GM21526 (cell line): ENCODE results near the gene ABCG1.

Experiments
- ATAC-seq: cut with Tn5 transposase; IDR thresholded peaks from one replicate; pipeline ENCODE4 v1.9.1; 2021; ENCODE audit warnings: moderate library complexity; ENCODE audit not compliant: unreplicated experiment, low FRiP score

Gene ABCG1

DNA sequence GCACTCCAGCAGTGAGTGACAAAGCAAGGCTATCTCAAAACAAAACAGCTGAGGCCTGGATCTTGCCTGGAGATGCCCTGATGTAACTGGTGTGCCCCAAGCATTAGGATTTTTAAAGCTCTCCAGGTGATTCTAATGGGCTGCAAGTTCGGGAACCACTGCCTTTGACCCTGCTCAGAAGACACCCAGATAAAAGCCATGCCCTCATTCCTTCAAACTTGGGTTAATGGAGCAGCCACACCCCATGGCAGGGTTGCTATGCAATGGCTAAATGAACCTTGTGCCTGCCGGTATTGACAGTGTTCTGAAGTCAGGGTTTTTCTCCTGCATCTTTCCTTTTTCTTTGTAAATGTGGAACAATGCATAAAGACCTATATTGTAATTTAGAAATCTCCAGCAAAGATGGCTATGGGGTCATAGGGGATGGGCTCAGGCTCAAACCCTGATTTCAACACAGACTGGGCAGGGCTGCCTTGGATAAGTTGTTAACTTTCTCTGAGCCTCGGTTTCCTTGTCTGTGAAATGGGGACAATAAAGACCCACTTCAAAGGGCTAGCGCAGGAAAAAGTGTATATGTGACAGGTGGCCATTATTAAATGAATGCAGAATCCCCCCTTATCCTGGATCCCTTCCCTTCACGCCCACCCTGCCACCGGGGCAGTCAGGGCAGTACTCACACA is 95.8 kb downstream of the ABCG1 start:
- ATAC-seq, result no peak

DNA sequence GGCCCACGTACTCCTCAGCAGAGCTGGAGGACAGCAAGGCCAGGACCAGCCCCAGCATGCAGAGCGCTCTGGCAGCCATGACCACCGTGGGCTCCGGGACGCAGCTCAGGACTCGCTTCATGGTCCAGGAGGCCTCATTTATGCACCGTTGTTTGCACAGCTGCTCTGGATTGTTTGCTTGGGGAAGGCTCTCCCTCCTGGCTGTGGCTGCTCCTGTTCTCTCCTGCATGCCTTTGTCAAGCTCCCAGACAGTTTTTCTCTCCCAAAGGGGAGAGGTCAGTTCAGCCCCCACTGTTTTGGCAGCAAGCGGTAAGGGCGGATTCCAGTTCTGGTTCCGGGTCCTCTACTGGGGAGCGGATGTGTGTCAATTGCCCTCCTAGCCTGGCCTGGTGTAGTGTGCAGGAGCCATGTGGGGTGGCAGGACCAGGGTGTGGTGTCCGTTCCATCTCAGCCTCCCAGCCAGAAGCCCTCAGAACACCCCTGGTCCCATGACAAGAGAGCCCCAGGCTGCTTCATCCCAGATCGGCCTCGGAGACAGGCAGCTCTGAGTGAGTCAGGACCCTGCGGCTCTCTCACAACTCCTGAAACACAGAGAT is 96.5 kb downstream of the ABCG1 start, which contains the start of gene TFF3:
TFF3 (minus strand) TSS at position 114 of the 596 bp plus-strand sequence; CDS start at position 79, 35 bp downstream.
- no peak for ATAC-seq

GRCh38 chr21:42316891-42317290 is 98.0 kb downstream of the ABCG1 start:
- ATAC-seq, result no peak

GRCh38 chr21:42317341-42317741 is 98.4 kb downstream of the ABCG1 start:
- ATAC-seq, result no peak

GRCh38 chr21:42317826-42318746 is 99.1 kb downstream of the ABCG1 start:
- ATAC-seq, result no peak

DNA sequence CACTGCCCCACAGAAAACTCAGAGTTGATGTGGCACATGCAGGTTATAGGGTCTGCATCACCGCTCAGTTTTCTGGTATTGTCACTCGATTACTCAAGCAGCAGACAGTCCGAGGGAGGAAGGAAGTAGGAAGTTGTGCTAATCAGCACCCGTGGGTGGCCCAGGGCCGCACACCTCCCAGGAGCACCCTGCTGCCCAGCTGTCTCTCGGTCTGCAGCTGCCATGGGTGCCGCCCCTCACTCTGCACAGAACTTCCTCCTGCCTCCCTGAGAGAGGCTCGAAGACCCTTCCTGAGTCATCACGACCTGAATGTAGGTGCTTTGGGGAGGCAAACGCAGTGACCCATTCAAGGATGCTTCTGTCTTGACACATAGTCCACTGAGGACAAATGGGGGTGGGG is 100.4 kb downstream of the ABCG1 start:
- no peak for ATAC-seq

DNA sequence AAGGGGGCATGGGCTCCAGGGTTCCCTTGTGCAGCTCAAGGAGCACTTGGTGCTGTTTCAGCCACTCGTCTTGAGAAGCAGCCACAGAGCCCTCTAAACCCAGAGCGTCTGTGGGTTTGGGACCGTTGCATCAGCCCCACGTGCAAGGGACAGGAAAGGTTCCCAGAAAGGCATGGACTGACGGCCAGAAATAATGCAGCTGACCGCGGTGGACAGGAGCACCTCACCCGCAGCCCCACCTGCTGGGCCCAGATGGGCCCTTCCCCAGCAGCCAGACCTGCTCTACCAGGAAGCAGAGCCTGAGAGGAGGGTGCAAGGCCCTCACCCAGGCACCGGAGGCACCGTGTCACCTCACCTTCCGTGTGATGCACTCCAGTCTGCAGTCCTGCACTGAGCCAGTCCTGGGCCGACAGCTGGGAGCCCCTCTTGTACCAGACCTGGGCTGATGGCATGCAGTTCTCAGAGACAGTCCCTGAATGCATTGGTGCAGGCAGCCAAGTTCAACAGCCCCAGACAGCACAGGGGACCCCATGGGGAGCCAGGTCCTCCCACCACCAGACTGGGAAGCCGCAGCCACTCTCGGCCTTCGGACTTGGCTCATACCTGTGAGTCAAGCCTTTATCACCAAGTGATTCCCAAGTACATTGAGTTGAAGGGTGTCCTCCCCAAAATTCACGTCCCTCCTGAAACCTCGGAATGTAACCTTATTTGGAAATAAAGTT is 101.1 kb downstream of the ABCG1 start:
- ATAC-seq, result no peak

- ATAC-seq, result no peak
Observed at GRCh38 chr21:42320791-42321190, 101.9 kb downstream of the ABCG1 start.

DNA sequence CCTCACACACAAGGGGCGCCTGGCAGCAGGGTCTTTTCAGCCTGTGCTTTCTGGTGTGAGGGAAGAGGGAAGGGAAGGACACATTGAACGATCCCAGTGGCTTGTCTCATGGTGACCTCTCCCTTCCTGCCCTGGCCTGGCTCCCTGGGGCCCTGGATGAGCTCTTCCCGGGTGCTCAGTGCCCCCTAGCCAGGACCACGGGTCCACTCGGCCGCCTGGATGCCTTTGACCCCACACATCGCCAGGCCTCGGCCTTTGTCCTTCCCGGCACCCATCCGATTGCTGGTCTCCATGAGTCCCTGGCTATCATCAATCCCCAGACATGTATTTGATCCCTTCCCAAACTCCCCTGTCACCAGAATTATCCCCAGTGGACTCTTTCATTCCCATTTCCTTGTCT is 102.3 kb downstream of the ABCG1 start:
- ATAC-seq, result no peak

GRCh38 chr21:42321845-42322244 is 102.9 kb downstream of the ABCG1 start:
- ATAC-seq, result no peak

DNA sequence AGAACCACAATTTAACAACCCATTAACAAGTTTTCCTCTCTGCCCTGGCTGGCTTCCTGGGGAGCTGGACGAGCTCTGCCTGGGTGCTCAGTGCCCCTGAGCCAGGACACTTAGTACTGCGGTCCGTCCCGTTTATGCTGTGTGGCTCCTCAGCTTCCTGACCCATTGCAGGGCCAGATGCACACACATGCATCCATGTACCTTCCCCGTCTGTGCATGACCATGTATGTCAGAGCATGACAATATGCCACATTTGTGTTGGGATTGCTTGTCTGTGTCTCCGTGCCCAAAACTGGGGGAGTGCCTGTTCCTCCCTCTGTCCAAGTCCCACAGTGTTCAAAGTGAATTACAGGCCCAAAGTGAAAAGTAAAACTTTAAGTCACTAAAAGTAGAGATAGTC is 106.0 kb downstream of the ABCG1 start:
- ATAC-seq, result no peak

- ATAC-seq, result no peak
Observed at GRCh38 chr21:42330380-42331371, 111.7 kb downstream of the ABCG1 start.

- no peak for ATAC-seq
Observed at GRCh38 chr21:42331660-42332059, 112.7 kb downstream of the ABCG1 start.

GRCh38 chr21:42332557-42333317 is 113.8 kb downstream of the ABCG1 start:
- no peak for ATAC-seq

DNA sequence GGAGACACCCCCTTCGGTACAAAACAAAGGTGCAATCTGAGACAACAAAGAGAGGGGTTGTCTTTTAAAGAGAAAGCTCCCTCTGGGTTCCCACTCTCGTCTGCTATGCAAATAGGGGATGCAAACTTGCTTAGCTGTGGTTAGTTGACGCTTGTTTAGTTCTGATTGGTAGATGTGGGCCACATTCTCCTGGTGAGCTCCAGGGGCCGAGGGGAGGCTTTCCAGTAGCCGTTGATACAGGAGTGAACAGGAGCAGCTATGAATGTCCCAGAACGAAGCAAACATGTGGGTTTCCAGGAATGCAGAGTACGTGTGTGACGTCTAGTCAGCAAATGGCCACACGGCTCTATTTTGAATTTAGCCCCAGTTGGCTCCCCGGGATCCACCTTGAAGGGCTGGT is 117.1 kb downstream of the ABCG1 start:
- no peak for ATAC-seq

- ATAC-seq, result no peak
Observed at GRCh38 chr21:42337276-42337675, 118.3 kb downstream of the ABCG1 start.

DNA sequence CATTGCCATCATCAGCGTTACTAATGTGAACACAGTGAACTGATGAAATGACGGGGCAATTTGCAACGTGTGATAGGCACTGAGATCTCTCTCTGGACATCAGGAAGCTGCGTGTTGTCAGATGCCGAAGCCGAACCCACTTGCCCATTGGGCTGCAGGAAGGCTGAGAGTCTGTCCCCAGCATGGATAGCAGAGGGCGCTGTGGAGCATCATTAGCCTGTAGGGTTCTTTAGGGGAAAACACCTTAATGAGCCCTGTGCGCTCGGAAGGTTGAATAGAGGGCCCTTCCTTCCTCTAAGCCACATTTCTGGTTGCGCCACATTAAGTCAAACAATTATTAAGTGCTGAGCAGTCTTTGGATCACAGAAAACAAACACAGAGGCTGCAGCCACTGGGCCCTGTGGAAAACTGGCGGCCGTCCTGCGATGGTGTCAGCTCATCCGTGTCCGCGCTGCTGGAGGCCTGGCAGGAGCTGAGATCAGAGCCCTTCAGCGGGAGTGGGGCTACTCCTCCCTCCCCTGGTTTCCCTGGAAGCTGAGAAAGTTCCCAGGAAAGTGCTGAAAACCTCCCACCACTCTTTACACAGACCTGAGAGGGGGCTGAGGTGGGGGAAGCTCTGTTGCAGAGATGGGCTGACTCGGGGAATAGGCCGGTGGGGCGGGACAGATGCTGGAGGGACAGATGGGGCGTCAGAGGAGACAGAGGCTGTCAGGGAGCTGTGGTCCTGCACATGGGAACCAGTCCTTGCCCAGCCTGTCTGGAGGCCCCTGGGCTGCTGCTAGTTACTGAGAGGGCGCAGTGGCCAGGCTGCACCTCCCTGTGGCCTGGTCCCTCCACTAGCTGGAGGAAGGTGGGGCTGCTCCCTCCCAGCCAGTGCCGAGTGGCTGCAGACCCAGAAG is 119.1 kb downstream of the ABCG1 start:
- ATAC-seq, result no peak
